GM18526 (cell line): ENCODE data around the gene RAB7B.

Experiments
- POLR2A ChIP-seq: IDR thresholded peaks from 3 replicates; pipeline ENCODE4 v1.6.1; 2011; ENCODE audit not compliant: insufficient read length; ENCODE audit errors: extremely low read depth

Gene RAB7B

DNA sequence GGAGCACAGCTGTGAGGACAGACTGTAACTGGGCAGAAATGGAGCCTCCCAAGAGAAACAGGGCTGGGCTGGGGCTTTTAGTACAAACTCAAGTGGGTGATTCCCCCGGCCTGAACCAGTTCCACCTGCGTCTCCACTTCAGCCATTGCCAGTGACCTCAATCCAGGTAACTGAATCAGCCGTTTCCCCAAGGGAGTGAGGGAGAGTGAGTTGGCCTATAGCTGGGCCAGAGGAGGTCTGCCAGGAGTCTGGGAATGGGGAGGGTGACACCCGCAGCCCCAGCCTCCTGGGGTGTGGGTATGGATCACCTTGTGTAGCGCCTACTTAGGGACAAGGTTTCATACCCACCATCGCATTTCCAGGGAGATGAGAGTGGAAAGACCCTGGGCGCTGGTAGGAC is 68.4 kb downstream of the RAB7B start:
- TF ChIP-seq POLR2A = no peak

DNA sequence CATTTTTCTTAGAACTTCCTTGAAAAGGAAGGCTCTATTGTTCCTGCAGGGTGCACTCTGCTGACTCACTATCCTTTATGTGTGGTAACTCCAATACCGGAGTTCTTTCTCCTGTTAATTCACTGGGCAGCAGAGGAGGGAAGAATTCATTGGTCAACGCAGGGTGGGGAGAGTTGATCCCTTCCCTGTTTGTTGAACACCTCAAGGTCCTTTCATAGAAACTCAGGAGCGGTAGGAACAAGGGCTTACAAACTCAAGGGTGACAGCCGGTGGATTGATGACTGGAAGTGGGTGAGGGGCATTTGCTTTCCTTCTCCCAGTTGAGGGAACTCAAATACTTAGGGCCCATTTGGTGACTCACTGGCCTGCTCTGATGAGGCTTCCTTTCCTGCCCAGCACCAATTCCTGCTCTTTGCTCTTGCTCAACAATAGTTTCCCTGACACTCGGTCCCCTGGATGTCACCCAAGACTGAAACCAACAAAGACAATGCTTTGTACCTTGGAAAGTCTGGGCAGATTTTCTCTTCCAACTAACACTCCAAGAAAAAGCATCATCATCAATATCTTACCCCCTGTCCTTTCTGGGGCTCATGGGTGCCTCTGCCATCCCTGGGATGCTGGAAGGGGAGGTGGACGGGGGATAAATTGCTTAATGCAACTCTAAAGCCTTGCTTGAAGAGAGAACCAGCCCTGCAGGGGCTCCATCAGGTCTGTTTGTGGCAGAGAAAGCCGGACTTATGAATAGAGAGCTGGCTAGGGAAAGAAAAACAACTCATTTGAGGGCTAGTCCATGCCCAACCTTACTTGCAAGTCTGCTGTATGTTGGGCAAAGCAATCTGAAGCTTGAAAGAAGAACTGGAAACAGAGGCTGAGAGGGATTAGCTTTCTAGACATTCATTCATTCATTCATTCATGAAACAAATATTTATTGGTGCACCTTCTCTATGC is 69.2 kb downstream of the RAB7B start:
- no peak for TF ChIP-seq POLR2A

DNA sequence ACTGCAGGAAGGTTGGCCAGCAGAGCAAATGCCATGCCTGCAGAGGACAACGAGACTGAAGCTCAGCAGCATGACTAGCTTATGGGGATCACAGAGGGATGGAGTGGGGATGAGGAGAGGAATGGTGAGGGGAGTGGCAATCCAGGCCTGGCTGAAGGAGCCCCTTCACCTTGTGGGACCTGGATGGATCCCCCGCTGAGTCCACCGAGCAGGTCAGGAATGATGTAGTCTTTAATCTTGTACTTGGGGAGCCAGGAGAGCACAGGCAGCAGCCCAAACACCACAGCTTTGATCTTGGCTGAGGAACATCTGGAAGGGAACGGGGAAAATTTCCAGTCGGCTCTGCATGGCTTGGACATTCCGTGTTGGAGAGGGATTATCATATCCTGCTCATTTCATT is 70.4 kb downstream of the RAB7B start:
- TF ChIP-seq POLR2A = no peak

DNA sequence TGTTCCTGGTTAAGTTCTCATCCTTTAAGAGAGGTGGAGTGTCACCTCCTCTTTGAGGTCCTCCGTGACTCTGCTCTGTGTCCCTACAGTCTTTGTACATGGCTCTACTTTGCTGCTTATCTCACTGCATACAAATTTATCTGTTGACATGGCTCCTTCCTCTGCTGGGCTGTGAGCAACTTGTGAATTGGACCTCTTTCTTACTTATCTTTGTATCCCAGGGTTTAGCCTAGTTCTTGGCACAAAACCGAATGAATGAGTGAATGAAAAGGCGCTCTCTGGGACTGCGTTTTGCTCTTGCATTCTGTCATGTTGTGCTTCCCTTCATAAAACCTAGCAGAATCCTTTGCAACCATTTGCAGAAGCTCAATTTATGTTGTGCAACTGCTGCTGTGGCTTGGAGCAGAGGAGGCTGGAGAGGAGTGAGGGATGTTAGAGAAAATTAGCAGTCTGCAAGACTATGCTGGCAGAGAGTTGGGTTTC is 72.4 kb downstream of the RAB7B start:
- TF ChIP-seq POLR2A = no peak

DNA sequence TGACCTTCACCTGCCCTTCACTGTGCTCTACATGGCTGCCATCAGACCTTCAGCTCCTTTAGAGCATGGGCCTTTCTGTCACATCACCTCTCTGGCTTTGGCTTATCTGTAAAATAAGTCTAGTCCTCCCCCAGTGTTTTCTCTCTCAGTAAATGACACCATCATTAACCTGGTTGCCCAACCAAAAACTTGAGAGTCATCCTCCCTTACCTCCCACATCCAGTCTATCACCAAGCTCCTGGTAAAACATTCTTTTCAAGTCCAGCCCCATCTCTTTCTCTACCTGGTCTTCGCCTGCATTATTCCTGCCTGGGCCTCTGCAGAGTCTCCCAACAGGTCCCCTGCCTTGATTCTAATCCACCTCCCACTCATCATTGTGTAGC is 73.0 kb downstream of the RAB7B start:
- no peak for TF ChIP-seq POLR2A

DNA sequence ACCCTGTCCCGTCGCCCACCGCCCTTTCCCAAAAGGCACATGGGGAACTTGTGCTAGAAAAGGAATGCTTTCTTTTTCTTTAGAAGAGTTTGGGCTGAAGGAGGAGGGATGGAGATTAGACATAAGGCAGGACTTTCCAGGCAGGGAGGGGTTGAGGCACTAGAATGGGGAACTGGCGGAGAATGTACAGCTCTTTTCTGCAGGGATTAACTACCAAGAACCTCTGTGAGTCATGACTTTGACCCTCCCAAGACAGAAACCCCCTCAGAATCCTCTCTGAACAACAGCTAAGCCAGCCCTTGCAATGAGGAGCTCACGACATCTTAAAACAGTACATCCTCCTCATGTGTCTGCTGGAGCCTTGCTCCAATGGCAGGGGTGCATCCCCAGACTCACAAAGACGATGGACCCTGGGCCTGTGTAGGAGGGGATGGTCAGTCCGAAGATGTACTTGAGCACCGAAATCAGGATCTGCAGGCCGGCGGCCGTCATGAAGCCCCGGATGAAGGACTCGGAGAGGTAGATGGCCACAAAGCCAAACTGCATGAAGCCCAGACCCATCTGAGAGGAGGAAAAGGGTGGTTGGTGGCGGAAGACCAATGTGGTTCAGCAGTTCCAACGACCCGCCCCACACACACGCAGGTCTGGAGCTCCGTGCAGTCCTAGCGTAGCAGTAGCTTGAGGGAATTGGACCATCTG is 73.5 kb downstream of the RAB7B start:
- TF ChIP-seq POLR2A = no peak

DNA sequence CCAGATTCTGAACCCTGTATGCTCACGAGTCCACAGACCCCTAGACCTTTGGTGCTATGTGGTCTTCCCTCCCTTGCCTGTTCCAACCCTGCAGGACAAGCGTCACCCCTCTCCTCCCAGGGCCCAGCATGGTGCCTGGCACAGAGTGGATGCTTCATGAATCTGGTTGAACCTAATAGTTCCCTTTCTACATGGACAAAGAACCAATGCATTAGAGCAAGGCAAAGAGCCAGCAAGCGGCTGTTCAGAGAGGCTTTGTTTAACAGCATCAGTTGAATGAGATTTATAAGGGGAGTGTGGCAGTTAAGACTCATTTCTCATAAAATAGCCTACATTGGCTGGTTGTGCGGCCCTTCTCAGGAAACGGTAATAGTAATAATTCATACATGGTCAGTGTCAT is 74.9 kb downstream of the RAB7B start:
- no peak for TF ChIP-seq POLR2A

DNA sequence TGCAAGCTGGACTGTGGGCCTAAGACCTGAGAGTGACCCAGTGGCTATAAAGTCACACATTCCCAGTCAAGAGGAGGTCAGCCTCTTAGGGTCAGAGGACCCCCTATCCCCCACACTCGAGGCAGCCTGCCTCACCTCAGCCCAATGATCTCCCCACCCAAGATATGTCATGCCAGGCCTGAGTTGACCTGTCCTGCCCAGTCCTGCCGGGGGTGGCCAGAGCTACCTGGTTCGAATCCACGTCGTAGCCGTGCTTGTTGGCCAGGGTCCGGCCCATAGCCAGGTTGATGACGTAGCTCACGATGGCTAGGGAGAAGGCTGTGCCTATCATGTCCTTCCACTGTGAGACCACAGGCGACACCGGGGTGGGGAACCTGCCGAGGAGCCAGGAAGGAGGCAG is 75.5 kb downstream of the RAB7B start:
- no peak for TF ChIP-seq POLR2A

- TF ChIP-seq POLR2A = no peak
These were observed 75.9 kb downstream of the RAB7B start for GRCh38 chr1:205927247-205927646.
